ENCODE measurements around the gene MTA1.

- TF ChIP-seq CTCF (IDR thresholded peaks at IDR 0.05): no peak
- TF ChIP-seq POLR2A (IDR thresholded peaks at IDR 0.05): no peak
Observed at GRCh38 chr14:105413544-105413886, 6.1 kb upstream of the MTA1 start.
